Adipose tissue (tissue), 3 donors: Measurements from ENCODE around the gene FKBP15. TPM values are rescaled to one million over a fixed set of nuclear protein-coding genes. Genes with fewer than 3 reads are reported as not detected.
"Not testable (repeated sequence)": the region's sequence is repeated elsewhere in the genome, so short reads cannot be mapped to it uniquely, and the experiment has no call there.

Experiments used
- H3K27ac ChIP-seq: one replicate; pipeline ENCODE4 v1.5.1; 2013; ENCODE audit warnings: low read depth, low read length
- WGBS, 3 donors: extraction: QIAGEN DNeasy Blood & Tissue Kit; methylation state at CpG; one replicate each; pipeline ENCODE4 v1.1.7; 2013; 5-methylcytosine and 5-hydroxymethylcytosine counted together
- polyA plus RNA-seq, 3 donors: library from polyadenylated mRNA; stranded (reverse); fragments of 200-250 nt; gene quantifications; one replicate each; pipeline ENCODE4 v1.2.3, GENCODE V29; 2013
- donor health status: healthy with polysubstance abuse.
- donor health status: Bipolar disorder and iron deficiency.
- donor health status: healthy.

The FKBP15 gene
- polyA plus RNA-seq, 3 donors: 7.9 to 13.9 (median 12.9) TPM

GRCh38 chr9:113156880-113157279 is 64.2 kb downstream of the FKBP15 start:
- no peak overlapping the region for H3K27ac ChIP-seq
- WGBS, 3 donors: 76 to 79% (median 78%) methylated on average over 1 of the region's 1 CpG

- H3K27ac ChIP-seq: no peak overlapping the region
- WGBS, 3 donors: 24 to 49% (median 40%) methylated on average over 7 of the region's 7 CpGs
These were observed 65.0 kb downstream of the FKBP15 start for GRCh38 chr9:113155911-113156588.

- no peak overlapping the region for H3K27ac ChIP-seq
These were observed 66.1 kb downstream of the FKBP15 start for GRCh38 chr9:113154946-113155345.

DNA sequence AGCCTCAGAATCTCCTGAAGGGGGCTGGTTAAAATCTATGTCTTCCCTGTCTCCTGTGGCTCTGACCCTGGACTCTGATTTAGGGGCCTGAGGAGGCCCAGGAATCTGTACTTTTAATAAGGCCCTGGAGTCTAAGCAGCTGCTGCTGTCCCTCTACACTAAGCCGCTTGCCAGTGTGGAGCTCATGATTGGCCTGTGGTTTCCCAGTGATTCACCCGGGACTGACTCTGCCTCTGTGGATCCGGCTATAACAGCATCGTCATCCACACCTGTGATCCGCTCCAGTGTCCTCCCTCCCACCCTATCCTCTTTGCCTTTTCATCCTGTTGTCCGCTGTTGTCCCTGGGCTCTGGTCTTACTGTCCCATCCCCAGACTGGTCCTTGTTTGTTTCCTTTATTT is 66.6 kb downstream of the FKBP15 start:
- H3K27ac ChIP-seq: no peak overlapping the region
- 57 to 89% (median 66%) methylated on average over 6 of the region's 6 CpGs for WGBS, 3 donors

More at GRCh38 chr9:113154946-113155345, 66.1 kb downstream of the FKBP15 start:
- WGBS, 3 donors: 31 to 71% (median 34%) methylated on average over 2 of the region's 2 CpGs

GRCh38 chr9:113153599-113153998 is 67.5 kb downstream of the FKBP15 start:
- no peak overlapping the region for H3K27ac ChIP-seq
- WGBS, 3 donors: 77 to 94% (median 90%) methylated on average over 6 of the region's 6 CpGs

- no peak overlapping the region for H3K27ac ChIP-seq
- WGBS, 3 donors: 82 to 92% (median 87%) methylated on average over 3 of the region's 3 CpGs
These were observed 68.4 kb downstream of the FKBP15 start for GRCh38 chr9:113152699-113153098.

- WGBS, 3 donors: 43 to 53% (median 49%) methylated on average over 11 of the region's 11 CpGs
- no peak overlapping the region for H3K27ac ChIP-seq
These were observed 69.1 kb downstream of the FKBP15 start for GRCh38 chr9:113151696-113152630.

- no peak within 1 kb of the TSS for H3K27ac ChIP-seq
- WGBS, 3 donors: 0 to 1% (median 1%) methylated on average over 84 to 87 of the region's 87 CpGs
These were observed 70.1 kb downstream of the FKBP15 start, which contains the start of gene SLC31A2 for GRCh38 chr9:113150670-113151611. Gene SLC31A2, plus strand, starts transcription at chr9:113151007. Its CDS starts 68 bp downstream, at chr9:113151075.

DNA sequence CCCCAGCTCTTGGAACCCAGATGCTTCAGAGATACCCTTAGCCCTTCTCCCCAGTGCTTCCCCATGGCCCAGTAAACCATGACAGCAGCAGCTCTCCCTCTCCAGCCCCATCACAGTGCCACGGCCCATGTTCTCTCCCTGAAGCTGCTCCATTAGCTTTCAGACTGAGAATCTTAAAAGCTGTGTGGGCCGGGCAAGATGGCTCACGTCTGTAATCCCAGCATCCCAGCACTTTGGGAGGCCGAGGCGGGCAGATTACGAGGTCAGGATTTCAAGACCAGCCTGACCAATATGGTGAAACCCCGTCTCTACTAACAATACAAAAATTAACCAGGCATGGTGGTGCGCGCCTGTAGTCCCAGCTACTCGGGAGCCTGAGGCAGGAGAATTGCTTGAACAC is 71.5 kb downstream of the FKBP15 start:
- not testable (repeated sequence) for H3K27ac ChIP-seq
- 93 to 97% (median 96%) methylated on average over 10 of the region's 10 CpGs for WGBS, 3 donors

- H3K27ac ChIP-seq: no peak overlapping the region
- WGBS, 3 donors: 84 to 87% (median 87%) methylated on average over 8 of the region's 8 CpGs
These were observed 72.1 kb downstream of the FKBP15 start for GRCh38 chr9:113148781-113149510.

DNA sequence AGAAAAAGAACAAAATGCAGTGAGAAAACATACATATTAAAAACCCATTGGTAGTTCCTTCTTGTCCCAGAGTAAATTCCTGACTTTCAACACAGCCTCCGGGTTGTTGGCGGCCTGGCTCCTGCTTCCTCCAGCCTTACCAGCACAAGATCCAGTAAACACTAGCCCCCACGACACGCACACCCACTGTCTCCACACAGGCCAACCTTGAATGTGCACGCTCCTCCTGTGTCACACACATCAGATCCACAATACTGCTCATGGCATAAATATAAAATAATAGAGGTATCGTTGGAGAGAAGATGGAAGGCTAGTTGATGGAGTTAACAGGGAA is 72.7 kb downstream of the FKBP15 start:
- 86 to 94% (median 93%) methylated on average over 6 of the region's 6 CpGs for whole genome bisulfite sequencing, 3 donors
- H3K27ac ChIP-seq: no peak overlapping the region

GRCh38 chr9:113143432-113144227 is 77.4 kb downstream of the FKBP15 start:
- no peak overlapping the region for H3K27ac ChIP-seq
- 69 to 82% (median 74%) methylated on average over 5 of the region's 5 CpGs for WGBS, 3 donors

DNA sequence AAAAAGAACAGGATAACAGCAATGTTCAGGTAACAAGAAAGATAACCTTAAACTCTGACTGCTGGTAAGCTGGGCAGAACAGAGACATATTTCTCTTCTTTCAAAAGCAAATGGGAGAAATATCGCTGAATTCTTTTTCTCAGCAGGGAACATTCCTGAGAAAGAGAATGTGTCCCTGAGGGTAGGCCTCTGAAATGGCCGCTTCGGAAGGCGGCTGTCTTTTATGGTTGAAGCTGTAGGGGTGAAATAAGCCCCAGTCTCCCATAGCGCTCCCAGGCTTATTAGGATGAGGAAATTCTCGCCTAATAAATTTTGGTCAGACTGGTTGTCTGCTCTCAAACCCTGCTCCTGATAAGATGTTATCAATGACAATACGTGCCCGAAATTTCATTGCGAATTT is 80.2 kb downstream of the FKBP15 start:
- 88 to 93% (median 90%) methylated on average over 9 of the region's 9 CpGs for WGBS, 3 donors
- H3K27ac ChIP-seq: not testable (repeated sequence)

DNA sequence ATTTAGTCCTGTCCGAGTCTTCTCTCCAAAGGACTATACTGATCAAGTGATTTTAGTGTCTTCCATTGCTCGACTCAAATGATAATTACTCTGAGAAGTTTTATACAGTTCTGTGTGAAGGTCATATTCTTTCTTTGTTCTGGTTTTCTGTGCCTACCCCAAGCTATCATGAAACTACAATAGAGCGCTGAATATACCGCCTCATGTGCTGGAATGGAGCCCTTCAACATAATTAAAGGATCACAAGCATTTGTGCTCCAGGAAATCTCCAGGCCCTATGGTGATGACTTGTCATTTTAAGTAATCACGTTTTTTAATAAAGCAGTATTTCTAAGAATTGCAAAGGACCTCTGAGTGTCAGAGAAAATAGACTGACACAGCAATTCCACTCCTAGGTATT is 81.1 kb downstream of the FKBP15 start:
- 58 to 81% (median 68%) methylated on average over 5 of the region's 5 CpGs for WGBS, 3 donors

DNA sequence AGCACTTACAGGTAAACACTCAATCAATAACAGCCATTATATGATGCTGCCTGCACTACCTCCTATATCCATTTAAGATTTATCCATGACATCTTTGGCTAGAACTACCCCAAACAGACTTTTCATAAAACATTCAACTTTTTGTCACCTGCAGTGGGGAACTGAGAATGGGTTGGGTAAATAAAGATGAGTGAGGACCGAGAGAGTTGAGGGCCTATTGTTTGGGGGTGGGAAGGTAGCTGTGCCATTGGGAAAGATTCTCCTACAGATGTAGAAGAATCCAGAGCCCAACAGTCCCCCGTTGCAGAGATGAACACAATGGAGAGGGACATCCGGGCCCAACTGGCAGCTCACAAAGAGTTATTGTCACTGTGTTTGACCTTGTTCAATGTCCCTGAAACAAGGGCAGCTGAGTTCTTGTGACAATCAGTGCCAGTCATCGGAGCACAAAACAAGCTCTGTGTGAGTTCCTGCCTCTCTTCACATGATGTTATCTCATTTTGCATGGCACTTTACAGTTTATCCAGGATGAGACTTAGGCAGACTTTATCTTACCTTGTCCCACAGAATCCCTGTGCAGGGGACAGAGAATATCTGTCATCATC is 81.8 kb downstream of the FKBP15 start:
- WGBS, 3 donors: 46 to 81% (median 73%) methylated on average over 4 of the region's 4 CpGs
- H3K27ac ChIP-seq: no peak overlapping the region

More for the DNA sequence above, 81.1 kb downstream of the FKBP15 start:
- no peak overlapping the region for H3K27ac ChIP-seq

GRCh38 chr9:113138760-113139159 is 82.3 kb downstream of the FKBP15 start:
- 55 to 62% (median 59%) methylated on average over 3 of the region's 3 CpGs for WGBS, 3 donors
- H3K27ac ChIP-seq: no peak overlapping the region
